Gastroesophageal sphincter (tissue), 4 donors: ENCODE data around the gene CEMIP. TPM values are rescaled to one million over a fixed set of nuclear protein-coding genes. Genes with fewer than 3 reads are reported as not detected.

Experiments used
- ATAC-seq: fragments of 150-250 bp; one replicate; pipeline ENCODE4 v1.9.1; 2016; ENCODE audit warnings: mild to moderate bottlenecking, moderate library complexity
- H3K27ac ChIP-seq, 4 donors: fragments of 200-600 bp; sonication (generic) in 3 of 4; 1 replicate in 3 of 4; 2 replicates in 1 of 4; pipeline ENCODE4 v1.5.1; 2016 to 2019
- H3K27me3 ChIP-seq: fragments of 200-600 bp; sonication (generic); one replicate; pipeline ENCODE4 v1.5.1; 2019
- H3K36me3 ChIP-seq, 2 donors: fragments of 200-600 bp; sonication (generic); one replicate each; pipeline ENCODE4 v1.5.1; 2019; ENCODE audit warnings: control low read depth in 1 of 2
- H3K4me1 ChIP-seq, 3 donors: fragments of 200-600 bp; sonication (generic); 1 replicate in 2 of 3; 2 replicates in 1 of 3; pipeline ENCODE4 v1.5.1; 2016 to 2019; ENCODE audit warnings: control low read depth in 2 of 3
- H3K4me3 ChIP-seq, 2 donors: fragments of 200-600 bp; sonication (generic); one replicate each; pipeline ENCODE4 v1.5.1; 2019; ENCODE audit warnings: mild to moderate bottlenecking in 1 of 2, moderate library complexity in 1 of 2
- H3K9me3 ChIP-seq, 3 donors: fragments of 200-600 bp; sonication (generic); one replicate each; pipeline ENCODE4 v1.5.1; 2017 to 2019; ENCODE audit warnings: control low read depth in 2 of 3
- EP300 ChIP-seq: sonication (generic); formaldehyde crosslinking; IDR thresholded peaks from one replicate; pipeline ENCODE4 v1.6.1; 2017; ENCODE audit warnings: antibody characterized with exemption, mild to moderate bottlenecking
- POLR2A ChIP-seq, 2 donors: fragments of 450-650 bp; IDR thresholded peaks; one replicate each; pipeline ENCODE4 v1.6.1; 2017; ENCODE audit warnings: antibody characterized with exemption in 2 of 2, mild to moderate bottlenecking in 2 of 2, moderate library complexity in 1 of 2
- POLR2AphosphoS5 ChIP-seq: sonication (generic); formaldehyde crosslinking; IDR thresholded peaks from one replicate; pipeline ENCODE4 v1.6.1; 2017; ENCODE audit warnings: antibody characterized with exemption
- WGBS, 2 donors: methylation state at CpG; one replicate each; pipeline ENCODE4 v1.1.5; 2018; ENCODE audit warnings: low coverage in 1 of 2; 5-methylcytosine and 5-hydroxymethylcytosine counted together
- total RNA-seq, 4 donors: library from RNA; depleted of rRNA; stranded (reverse); fragments of >200 nt; gene quantifications; one replicate each; pipeline ENCODE4 v1.1.0, GENCODE V29; 2016
- TF ChIP-seq, protein P1 (sequence below), 4 experiments: fragments of 200-600 bp in 2 of 4; fragments of 450-650 bp in 2 of 4; sonication (generic) in 1 of 4; IDR thresholded peaks; one replicate each; pipeline ENCODE4 v1.5.1; 2017 to 2019; ENCODE audit warnings: antibody characterized with exemption in 4 of 4, mild to moderate bottlenecking in 2 of 4, moderate library complexity in 2 of 4

Gene CEMIP
- total RNA-seq, 4 donors from 2014 or later: 0.35 to 0.54 TPM; not detected in 2

DNA sequence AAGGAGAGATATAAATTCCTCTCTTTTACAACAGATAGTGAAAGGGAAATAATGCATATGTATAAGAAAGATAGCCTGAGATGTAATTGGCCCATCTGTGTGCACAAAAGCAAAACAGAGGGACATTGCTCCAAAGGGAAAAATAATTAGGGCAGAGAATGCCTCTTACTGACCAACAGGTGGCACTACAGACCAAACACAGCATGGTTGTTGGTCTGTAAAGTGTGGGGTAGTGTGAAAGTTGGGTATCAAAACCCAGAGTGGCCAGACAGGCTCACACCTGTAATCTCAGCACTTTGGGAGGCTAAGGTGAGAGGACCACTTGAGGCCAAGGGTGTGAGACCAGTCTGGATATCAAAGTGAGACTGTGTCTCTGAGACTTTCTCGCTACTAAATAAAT, 217.1 kb downstream of the CEMIP start:
- peaks cover 0 to 31% (median under 1%) of the 10 kb centered on the region in 3 donors for H3K4me1 ChIP-seq
- H3K9me3 ChIP-seq: no peaks in the 10 kb centered on the region
- 100% methylated on average over 1 of the region's 1 CpG for WGBS, 2 donors
- ATAC-seq: no peak
- H3K27me3 ChIP-seq: no peaks in the 10 kb centered on the region
- TF ChIP-seq EP300: no peak
- no peak for TF ChIP-seq POLR2A (IDR thresholded peaks at IDR 0.05)
- TF ChIP-seq, protein P1, sequence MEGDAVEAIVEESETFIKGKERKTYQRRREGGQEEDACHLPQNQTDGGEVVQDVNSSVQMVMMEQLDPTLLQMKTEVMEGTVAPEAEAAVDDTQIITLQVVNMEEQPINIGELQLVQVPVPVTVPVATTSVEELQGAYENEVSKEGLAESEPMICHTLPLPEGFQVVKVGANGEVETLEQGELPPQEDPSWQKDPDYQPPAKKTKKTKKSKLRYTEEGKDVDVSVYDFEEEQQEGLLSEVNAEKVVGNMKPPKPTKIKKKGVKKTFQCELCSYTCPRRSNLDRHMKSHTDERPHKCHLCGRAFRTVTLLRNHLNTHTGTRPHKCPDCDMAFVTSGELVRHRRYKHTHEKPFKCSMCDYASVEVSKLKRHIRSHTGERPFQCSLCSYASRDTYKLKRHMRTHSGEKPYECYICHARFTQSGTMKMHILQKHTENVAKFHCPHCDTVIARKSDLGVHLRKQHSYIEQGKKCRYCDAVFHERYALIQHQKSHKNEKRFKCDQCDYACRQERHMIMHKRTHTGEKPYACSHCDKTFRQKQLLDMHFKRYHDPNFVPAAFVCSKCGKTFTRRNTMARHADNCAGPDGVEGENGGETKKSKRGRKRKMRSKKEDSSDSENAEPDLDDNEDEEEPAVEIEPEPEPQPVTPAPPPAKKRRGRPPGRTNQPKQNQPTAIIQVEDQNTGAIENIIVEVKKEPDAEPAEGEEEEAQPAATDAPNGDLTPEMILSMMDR (IDR thresholded peaks at IDR 0.05): peak in 1 of 4 experiments; percentile 33
- no peak for TF ChIP-seq POLR2AphosphoS5
- no peak overlapping the region for H3K27ac ChIP-seq
- H3K4me3 ChIP-seq: no peak overlapping the region
- H3K36me3 ChIP-seq: no peaks in the 10 kb centered on the region

DNA sequence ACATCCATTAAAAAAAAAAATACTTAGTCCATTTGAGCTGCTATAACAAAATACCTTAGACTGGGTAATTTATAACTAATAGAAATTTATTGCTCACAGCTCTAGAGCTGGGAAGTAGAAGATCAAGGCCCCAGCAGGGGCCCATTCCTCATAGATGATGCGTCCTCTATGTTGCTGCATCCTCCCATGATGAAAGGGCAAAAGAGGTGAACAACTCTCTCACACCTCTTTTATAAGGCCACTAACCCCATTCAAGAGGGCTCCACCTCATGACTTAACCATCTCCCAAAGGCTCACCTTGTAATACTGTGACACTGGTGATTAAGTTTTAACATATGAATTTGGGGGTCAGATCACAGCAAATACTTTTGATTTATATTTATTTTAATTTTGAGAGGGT, 218.5 kb downstream of the CEMIP start:
- Histone ChIP-seq H3K4me3 (no peak overlapping the region), H3K27me3 (no peaks in the 10 kb centered on the region), H3K36me3 (peaks cover 0 to 3% of the 10 kb centered on the region in 2 donors), H3K9me3 (no peaks in the 10 kb centered on the region), H3K27ac (no peak overlapping the region), H3K4me1 (peaks cover 0 to 28% (median 4%) of the 10 kb centered on the region in 3 donors)
- TF ChIP-seq, protein P1 (IDR thresholded peaks at IDR 0.05): no peak
- no peak for TF ChIP-seq EP300
- no peak for TF ChIP-seq POLR2A (IDR thresholded peaks at IDR 0.05)
- TF ChIP-seq POLR2AphosphoS5: no peak
- no peak for ATAC-seq
- 88% methylated on average over 1 of the region's 1 CpG; no CpG with 5 or more reads in 1 of the 2 donors for WGBS, 2 donors

DNA sequence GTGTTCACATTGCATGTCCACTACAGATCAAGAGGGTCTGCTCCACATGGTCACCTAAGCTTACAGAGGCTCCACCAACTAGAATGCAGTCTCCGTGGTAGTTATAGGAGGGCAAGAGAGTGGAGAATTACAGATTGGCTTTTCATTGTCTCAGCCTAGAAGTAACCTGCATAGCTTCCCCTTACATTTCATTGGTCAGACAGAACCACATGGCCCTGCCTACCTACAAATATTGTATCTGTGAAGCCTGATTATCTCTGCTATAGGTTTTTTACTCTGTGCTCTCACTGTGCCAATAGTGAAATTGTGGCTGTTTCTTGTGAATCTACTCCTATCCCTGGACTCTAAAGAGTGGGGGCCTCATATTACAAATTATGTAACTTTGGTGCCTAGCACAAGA, 219.1 kb downstream of the CEMIP start:
- ATAC-seq: no peak
- H3K27ac ChIP-seq: peak overlapping the region in 2 of 4 donors; percentile 27 to 35
- TF ChIP-seq EP300: no peak
- TF ChIP-seq, protein P1 (IDR thresholded peaks at IDR 0.05): no peak
- no peak for TF ChIP-seq POLR2A (IDR thresholded peaks at IDR 0.05)
- no peak for TF ChIP-seq POLR2AphosphoS5

DNA sequence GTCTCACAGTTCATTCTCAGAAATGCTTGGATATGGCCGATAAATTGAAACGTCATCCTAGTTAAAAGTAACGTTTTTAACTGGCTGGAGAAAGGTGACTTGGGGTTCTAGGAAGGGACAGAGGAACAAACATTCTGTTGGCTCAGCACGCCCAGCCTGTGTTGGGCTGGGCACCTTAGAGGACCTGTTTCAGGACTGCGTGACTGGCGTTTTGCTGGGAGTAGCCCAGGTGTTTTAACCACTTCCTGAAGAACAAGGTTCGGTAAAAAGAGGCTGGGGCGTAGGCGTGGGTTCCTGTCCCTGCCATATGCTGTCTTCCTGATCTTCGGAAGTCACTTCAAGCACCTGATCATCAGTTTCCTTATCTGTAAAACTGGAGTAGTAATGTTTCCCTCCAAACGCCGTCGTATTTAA, 220.5 kb downstream of the CEMIP start:
- ATAC-seq: no peak
- TF ChIP-seq EP300: no peak
- no peak for TF ChIP-seq POLR2AphosphoS5
- no peak for TF ChIP-seq POLR2A (IDR thresholded peaks at IDR 0.05)
- TF ChIP-seq, protein P1 (IDR thresholded peaks at IDR 0.05): no peak
- WGBS, 2 donors: 52 to 64% methylated on average over 5 to 12 of the region's 13 CpGs

More for the DNA sequence above, 219.1 kb downstream of the CEMIP start:
- Histone ChIP-seq H3K4me3 (no peak overlapping the region), H3K27me3 (no peaks in the 10 kb centered on the region), H3K4me1 (peaks cover 0 to 33% (median 9%) of the 10 kb centered on the region in 3 donors), H3K36me3 (peaks cover 0 to 8% of the 10 kb centered on the region in 2 donors), H3K9me3 (no peaks in the 10 kb centered on the region)
- WGBS, 2 donors: 63% methylated on average over 1 of the region's 1 CpG; no CpG with 5 or more reads in 1 of the 2 donors

DNA sequence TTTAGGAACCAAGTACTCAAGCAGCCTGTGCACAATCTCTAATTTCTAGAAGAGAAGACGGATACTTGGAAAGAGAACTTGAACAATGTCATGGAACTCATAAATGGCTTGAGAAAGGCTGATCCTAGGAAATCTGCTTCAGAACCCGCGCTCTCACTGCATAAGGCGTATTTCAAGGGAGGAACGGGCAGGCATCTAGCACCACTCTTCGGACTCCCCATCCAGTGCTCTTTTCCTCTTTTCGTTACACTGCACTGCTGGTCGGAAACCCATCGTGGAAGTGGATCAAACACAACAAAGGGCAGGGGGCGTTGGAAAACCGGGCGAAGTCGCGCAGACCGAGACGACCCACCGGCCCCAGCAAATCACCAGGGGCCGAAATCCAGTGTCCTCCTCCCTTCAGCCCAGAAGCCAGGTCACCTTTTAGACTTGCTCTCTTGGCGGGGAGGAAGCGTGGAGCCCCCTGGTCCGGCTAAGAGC, 221.0 kb downstream of the CEMIP start:
- TF ChIP-seq, protein P1 (IDR thresholded peaks at IDR 0.05): no peak
- no peak for TF ChIP-seq EP300
- TF ChIP-seq POLR2AphosphoS5: no peak
- TF ChIP-seq POLR2A (IDR thresholded peaks at IDR 0.05): no peak
- Histone ChIP-seq H3K4me1 (peaks cover 0 to 53% (median 21%) of the 10 kb centered on the region in 3 donors), H3K27ac (peak overlapping the region; percentile 76 to 99 (median 98)), H3K4me3 (peak overlapping the region; percentile 59 to 96), H3K9me3 (no peaks in the 10 kb centered on the region), H3K27me3 (no peaks in the 10 kb centered on the region), H3K36me3 (peaks cover 0 to 13% of the 10 kb centered on the region in 2 donors)
- ATAC-seq: no peak
- WGBS, 2 donors: 6 to 13% methylated on average over 6 to 19 of the region's 21 CpGs

More for the DNA sequence above, 220.5 kb downstream of the CEMIP start:
- H3K27me3 ChIP-seq: no peaks in the 10 kb centered on the region
- peak overlapping the region in 1 of 2 donors; percentile 96 for H3K4me3 ChIP-seq
- peak overlapping the region in 3 of 4 donors; percentile 98 to 99 (median 98) for H3K27ac ChIP-seq
- H3K9me3 ChIP-seq: no peaks in the 10 kb centered on the region
- H3K36me3 ChIP-seq: peaks cover 0 to 13% of the 10 kb centered on the region in 2 donors
- H3K4me1 ChIP-seq: peaks cover 0 to 47% (median 21%) of the 10 kb centered on the region in 3 donors
